Measurements from ENCODE around the gene DPCD. TPM values are rescaled to one million over a fixed set of nuclear protein-coding genes. Genes with fewer than 3 reads are reported as not detected.

The DPCD gene
- polyA plus RNA-seq, 1 experiment: 46.4 TPM

DNA sequence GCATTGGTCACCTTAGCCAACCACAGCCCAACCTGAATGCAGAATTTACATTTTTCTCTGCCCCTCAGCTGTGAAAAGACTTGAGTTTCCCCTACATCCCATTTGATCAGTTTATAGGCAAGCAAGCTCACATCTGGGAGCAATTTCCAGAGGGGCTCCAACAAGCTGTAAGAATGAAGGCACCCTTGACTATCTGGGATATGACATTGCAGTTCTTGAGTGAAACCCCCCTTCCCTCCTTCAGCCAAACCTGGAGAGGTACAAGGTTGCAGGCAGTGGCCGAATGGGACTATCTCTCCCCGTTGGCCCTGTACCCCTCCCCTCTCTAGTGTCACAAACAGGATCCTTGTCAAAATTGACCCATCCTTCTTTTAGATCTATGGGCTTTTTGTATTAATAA, 30.6 kb upstream of the DPCD start:
- Histone ChIP-seq H3K4me3 (ENCODE audit: low read depth, low read length) (no peak overlapping the region), H3K27me3 (ENCODE audit: control insufficient read depth, insufficient read depth, low read length) (no peaks in the 10 kb centered on the region), H3K36me3 (ENCODE audit: control insufficient read depth, insufficient read depth, low read length) (peaks cover 1% of the 10 kb centered on the region)
- DNase-seq (ENCODE audit: low read depth): no peak
- ChIA-PET CTCF (interaction anchor here (1.5 to 5.4 kb wide), 2 partner anchors 9 to 12 kb away, joined by 3 to 32 read pairs; no protein-coding TSS in a partner anchor), POLR2A (no interaction called here)
- TF ChIP-seq, protein P1, sequence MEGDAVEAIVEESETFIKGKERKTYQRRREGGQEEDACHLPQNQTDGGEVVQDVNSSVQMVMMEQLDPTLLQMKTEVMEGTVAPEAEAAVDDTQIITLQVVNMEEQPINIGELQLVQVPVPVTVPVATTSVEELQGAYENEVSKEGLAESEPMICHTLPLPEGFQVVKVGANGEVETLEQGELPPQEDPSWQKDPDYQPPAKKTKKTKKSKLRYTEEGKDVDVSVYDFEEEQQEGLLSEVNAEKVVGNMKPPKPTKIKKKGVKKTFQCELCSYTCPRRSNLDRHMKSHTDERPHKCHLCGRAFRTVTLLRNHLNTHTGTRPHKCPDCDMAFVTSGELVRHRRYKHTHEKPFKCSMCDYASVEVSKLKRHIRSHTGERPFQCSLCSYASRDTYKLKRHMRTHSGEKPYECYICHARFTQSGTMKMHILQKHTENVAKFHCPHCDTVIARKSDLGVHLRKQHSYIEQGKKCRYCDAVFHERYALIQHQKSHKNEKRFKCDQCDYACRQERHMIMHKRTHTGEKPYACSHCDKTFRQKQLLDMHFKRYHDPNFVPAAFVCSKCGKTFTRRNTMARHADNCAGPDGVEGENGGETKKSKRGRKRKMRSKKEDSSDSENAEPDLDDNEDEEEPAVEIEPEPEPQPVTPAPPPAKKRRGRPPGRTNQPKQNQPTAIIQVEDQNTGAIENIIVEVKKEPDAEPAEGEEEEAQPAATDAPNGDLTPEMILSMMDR (IDR thresholded peaks at IDR 0.05; ENCODE audit: insufficient read depth, low read depth, low read length): no peak

DNA sequence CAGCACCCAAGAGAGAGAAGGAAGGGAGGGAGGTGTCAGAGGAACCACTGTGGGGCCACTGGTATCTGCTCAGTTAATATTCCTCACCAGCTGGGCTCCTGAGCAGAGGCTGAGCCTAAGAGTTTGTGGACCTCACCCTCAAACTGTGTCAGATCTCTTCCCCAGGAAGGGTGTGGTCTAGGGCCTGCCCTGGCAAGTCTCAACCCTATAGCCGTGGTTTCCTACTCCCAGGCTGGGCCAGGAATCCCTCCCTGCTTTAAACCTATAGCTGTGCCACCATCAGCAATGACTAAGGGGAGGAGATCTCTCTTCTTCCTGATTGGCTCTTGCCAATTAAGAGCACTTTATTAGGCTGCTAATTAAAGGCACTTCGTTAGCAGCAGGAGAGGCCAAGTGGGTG, 29.9 kb upstream of the DPCD start:
- DNase-seq (ENCODE audit: low read depth): no peak
- CTCF ChIA-PET: interaction anchor here (0.6 to 5.4 kb wide), 3 partner anchors 11 to 345 kb away, joined by 3 to 32 read pairs (median 3); no protein-coding TSS in a partner anchor

GRCh38 chr10:101558671-101559595, 29.2 kb upstream of the DPCD start:
- ChIA-PET POLR2A (interaction anchor here (0.5 kb wide), 1 partner anchor 449 kb away, joined by 4 read pairs; no protein-coding TSS in a partner anchor), CTCF (interaction anchor here (0.6 to 5.4 kb wide), 3 partner anchors 10 to 345 kb away, joined by 3 to 32 read pairs (median 3); no protein-coding TSS in a partner anchor)
- H3K27me3 ChIP-seq (ENCODE audit: control insufficient read depth, insufficient read depth, low read length): peaks cover 1% of the 10 kb centered on the region; the same call in 1 of the 2 replicates
- TF ChIP-seq, protein P1 (IDR thresholded peaks at IDR 0.05; ENCODE audit: insufficient read depth, low read depth, low read length): no peak
- no peak overlapping the region for H3K4me3 ChIP-seq (ENCODE audit: low read depth, low read length)
- H3K36me3 ChIP-seq (ENCODE audit: control insufficient read depth, insufficient read depth, low read length): peaks cover 1% of the 10 kb centered on the region
- DNase-seq (ENCODE audit: low read depth): no peak

More for the DNA sequence above, 29.9 kb upstream of the DPCD start:
- TF ChIP-seq, protein P1 (IDR thresholded peaks at IDR 0.05; ENCODE audit: insufficient read depth, low read depth, low read length): no peak
- POLR2A ChIA-PET: no interaction called here
- 0 out of 2 replicates have a peak, but pooled peaks cover 1% of the 10 kb centered on the region for H3K27me3 ChIP-seq (ENCODE audit: control insufficient read depth, insufficient read depth, low read length)
- no peak overlapping the region for H3K4me3 ChIP-seq (ENCODE audit: low read depth, low read length)
- peaks cover 1% of the 10 kb centered on the region for H3K36me3 ChIP-seq (ENCODE audit: control insufficient read depth, insufficient read depth, low read length)

GRCh38 chr10:101559596-101560297, 28.4 kb upstream of the DPCD start:
- H3K27me3 ChIP-seq (ENCODE audit: control insufficient read depth, insufficient read depth, low read length): peaks cover 2% of the 10 kb centered on the region; the same call in 1 of the 2 replicates
- CTCF ChIA-PET: interaction anchor here (3.3 kb wide), 1 partner anchor 11 kb away, joined by 28 read pairs; no protein-coding TSS in a partner anchor
- no peak for DNase-seq (ENCODE audit: low read depth)
- H3K36me3 ChIP-seq (ENCODE audit: control insufficient read depth, insufficient read depth, low read length): no peaks in the 10 kb centered on the region; the same call in 1 of the 2 replicates
- TF ChIP-seq, protein P1 (IDR thresholded peaks at IDR 0.05; ENCODE audit: insufficient read depth, low read depth, low read length): no peak
- H3K4me3 ChIP-seq (ENCODE audit: low read depth, low read length): no peak overlapping the region
- POLR2A ChIA-PET: interaction anchor here (0.5 kb wide), 1 partner anchor 448 kb away, joined by 4 read pairs; no protein-coding TSS in a partner anchor
